Ascending aorta (tissue), 2 donors: ENCODE measurements around the gene ANP32B. TPM values are rescaled to one million over a fixed set of nuclear protein-coding genes. Genes with fewer than 3 reads are reported as not detected.

Experiments
- DNase-seq, 2 donors: peaks; one replicate each; pipeline ENCODE4 v3.0.0-alpha.2; 2019; ENCODE audit warnings: low spot score in 2 of 2
- H3K27ac ChIP-seq, 2 donors: fragments of 200-600 bp; sonication (generic); one replicate each; pipeline ENCODE4 v1.5.1; 2016 to 2017; ENCODE audit warnings: mild to moderate bottlenecking in 1 of 2
- H3K27me3 ChIP-seq: fragments of 200-600 bp; sonication (generic); one replicate; pipeline ENCODE4 v1.5.1; 2017
- H3K36me3 ChIP-seq, 2 donors: fragments of 200-600 bp; sonication (generic); one replicate each; pipeline ENCODE4 v1.5.1; 2016
- H3K4me1 ChIP-seq, 2 donors: fragments of 200-600 bp; sonication (generic); one replicate each; pipeline ENCODE4 v1.5.1; 2016 to 2017; ENCODE audit warnings: mild to moderate bottlenecking in 1 of 2
- H3K4me3 ChIP-seq, 2 donors: fragments of 200-600 bp; sonication (generic); one replicate each; pipeline ENCODE4 v1.5.1; 2016 to 2017; ENCODE audit warnings: mild to moderate bottlenecking in 1 of 2
- H3K9me3 ChIP-seq, 2 donors: fragments of 200-600 bp; sonication (generic); one replicate each; pipeline ENCODE4 v1.5.1; 2016
- CTCF ChIP-seq, 3 experiments: fragments of 200-600 bp in 2 of 3; fragments of 450-650 bp in 1 of 3; sonication (generic) in 2 of 3; IDR thresholded peaks; one replicate each; pipeline ENCODE4 v1.5.1; 2016 to 2019; ENCODE audit warnings: antibody characterized with exemption in 3 of 3, mild to moderate bottlenecking in 1 of 3, moderate library complexity in 1 of 3
- intact Hi-C: fragments of 100-400 bp; cut with DNase I; formaldehyde crosslinking; loops from one replicate; pipeline ENCODE4 v1.15.1; 2023
- total RNA-seq: library from RNA; depleted of rRNA; stranded (reverse); fragments of >200 nt; gene quantifications from one replicate; pipeline ENCODE4 v1.1.0, GENCODE V29; 2016

ANP32B gene
- total RNA-seq, 1 donor from 2014 or later, result 13.9 TPM

- Histone ChIP-seq H3K27me3 (no peaks in the 10 kb centered on the region), H3K36me3 (no peaks in the 10 kb centered on the region), H3K9me3 (no peaks in the 10 kb centered on the region), H3K4me1 (peaks cover 7 to 23% of the 10 kb centered on the region in 2 donors), H3K4me3 (peak overlapping the region; percentile 86 to 91), H3K27ac (peak overlapping the region; percentile 97 to 99)
- intact Hi-C loops, result loop anchor here (1.0 to 10.0 kb wide), 6 partner anchors 50 to 810 kb away; partner anchors contain the start of genes ANKS6, TBC1D2, TDRD7 and TRMO
- peak; percentile 14 to 85 for DNase-seq
- TF ChIP-seq CTCF (IDR thresholded peaks at IDR 0.05), result no peak
Measured at GRCh38 chr9:97984188-97985057, 1.3 kb downstream of the ANP32B start.

GRCh38 chr9:97985058-97985861 lies 2.1 kb downstream of the ANP32B start:
- no peak for TF ChIP-seq CTCF (IDR thresholded peaks at IDR 0.05)
- no peaks in the 10 kb centered on the region for H3K36me3 ChIP-seq
- DNase-seq, result no peak
- H3K4me1 ChIP-seq, result peaks cover 7 to 29% of the 10 kb centered on the region in 2 donors
- peak overlapping the region; percentile 86 to 91 for H3K4me3 ChIP-seq
- H3K27me3 ChIP-seq, result no peaks in the 10 kb centered on the region
- H3K27ac ChIP-seq, result peak overlapping the region; percentile 97 to 99
- intact Hi-C loops, result loop anchor here (2.0 to 10.0 kb wide), 3 partner anchors 50 to 810 kb away; partner anchors contain the start of genes ANKS6 and TBC1D2
- H3K9me3 ChIP-seq, result no peaks in the 10 kb centered on the region

- intact Hi-C loops, result loop anchor here (10.0 kb wide), 1 partner anchor 807 kb away; the partner anchor contains the start of gene ANKS6
- H3K27ac ChIP-seq, result no peak overlapping the region
- TF ChIP-seq CTCF (IDR thresholded peaks at IDR 0.05), result no peak
Measured at GRCh38 chr9:97987487-97987886, 4.3 kb downstream of the ANP32B start.

GRCh38 chr9:97990259-97990658 lies 7.1 kb downstream of the ANP32B start:
- Histone ChIP-seq H3K36me3 (peaks cover 2 to 8% of the 10 kb centered on the region in 2 donors), H3K9me3 (no peaks in the 10 kb centered on the region), H3K4me3 (no peak overlapping the region), H3K27ac (no peak overlapping the region), H3K27me3 (no peaks in the 10 kb centered on the region), H3K4me1 (peaks cover 5 to 44% of the 10 kb centered on the region in 2 donors)
- no peak for DNase-seq
- intact Hi-C loops, result no loop called here
- TF ChIP-seq CTCF (IDR thresholded peaks at IDR 0.05), result no peak

More at GRCh38 chr9:97987487-97987886, 4.3 kb downstream of the ANP32B start:
- H3K27me3 ChIP-seq, result no peaks in the 10 kb centered on the region
- H3K4me3 ChIP-seq, result no peak overlapping the region
- DNase-seq, result no peak
- no peaks in the 10 kb centered on the region for H3K9me3 ChIP-seq
- H3K4me1 ChIP-seq, result peaks cover 7 to 35% of the 10 kb centered on the region in 2 donors
- no peaks in the 10 kb centered on the region for H3K36me3 ChIP-seq

GRCh38 chr9:97991818-97992217 lies 8.7 kb downstream of the ANP32B start:
- intact Hi-C loops, result no loop called here
- peaks cover 3 to 37% of the 10 kb centered on the region in 2 donors for H3K4me1 ChIP-seq
- no peaks in the 10 kb centered on the region for H3K9me3 ChIP-seq
- H3K36me3 ChIP-seq, result peaks cover 8 to 13% of the 10 kb centered on the region in 2 donors
- no peak overlapping the region for H3K4me3 ChIP-seq
- DNase-seq, result no peak
- no peak for TF ChIP-seq CTCF (IDR thresholded peaks at IDR 0.05)
- H3K27ac ChIP-seq, result no peak overlapping the region
- no peaks in the 10 kb centered on the region for H3K27me3 ChIP-seq
